SK-N-SH (cell line): ENCODE measurements around the gene VPS33A. TPM values are rescaled to one million over a fixed set of nuclear protein-coding genes. Genes with fewer than 3 reads are reported as not detected.

Source experiments
- CTCF ChIA-PET: fragments of 300-600, 350-600 bp; formaldehyde crosslinking; extraction: SDS; loops from one replicate; lab custom pipeline; 2021; lab: Yijun Ruan, JAX
- POLR2A ChIA-PET: fragments of 350-600 bp; sonication (Branson Sonifier 250); formaldehyde crosslinking; extraction: SDS; loops from one replicate; lab custom pipeline; 2020; ENCODE audit warnings: antibody characterized with exemption, inconsistent platforms; lab: Yijun Ruan, JAX
- DNase-seq: peaks from one replicate; pipeline ENCODE4 v3.0.0; 2012
- H2AFZ ChIP-seq: fragments of 200-600 bp; sonication (generic); 2 replicates; pipeline ENCODE4 v1.8.1; 2016; ENCODE audit warnings: antibody characterized with exemption, mild to moderate bottlenecking, low read depth
- H3F3A ChIP-seq: fragments of 200-600 bp; sonication (generic); replicated peaks from 2 replicates; pipeline ENCODE3; 2016; ENCODE audit warnings: antibody characterized with exemption, mild to moderate bottlenecking; ENCODE audit not compliant: insufficient read depth
- H3K27ac ChIP-seq, 2 experiments: fragments of 200-500 bp in 1 of 2; fragments of 200-600 bp in 1 of 2; sonication (Bioruptor generic) in 1 of 2; sonication (generic), shearing (Covaris generic) in 1 of 2; 2 replicates each; pipeline versions ENCODE4 v1.5.1 to v1.6.1; 2014 to 2016; ENCODE audit warnings: low read depth in 2 of 2, inconsistent platforms in 1 of 2, low read length in 1 of 2, mild to moderate bottlenecking in 1 of 2, mixed read lengths in 1 of 2
- H3K27me3 ChIP-seq: fragments of 200-600 bp; sonication (generic), shearing (Covaris generic); 2 replicates; pipeline ENCODE4 v1.6.1; 2016; ENCODE audit warnings: mixed run types; ENCODE audit not compliant: insufficient read depth
- H3K36me3 ChIP-seq, 2 experiments: fragments of 200-500 bp in 1 of 2; fragments of 200-600 bp in 1 of 2; sonication (Bioruptor generic) in 1 of 2; sonication (generic) in 1 of 2; replicated peaks in 1 of 2; 2 replicates each; pipeline versions ENCODE3 to v1.5.1; 2014 to 2016; ENCODE audit warnings: low read length in 1 of 2, mild to moderate bottlenecking in 1 of 2; ENCODE audit not compliant: insufficient read depth in 2 of 2, control insufficient read depth in 1 of 2
- H3K4me1 ChIP-seq, 2 experiments: fragments of 200-500 bp in 1 of 2; fragments of 200-600 bp in 1 of 2; sonication (Bioruptor generic) in 1 of 2; sonication (generic), shearing (Covaris generic) in 1 of 2; 2 replicates each; pipeline versions ENCODE4 v1.5.1 to v1.6.1; 2014 to 2016; ENCODE audit warnings: low read depth in 1 of 2, low read length in 1 of 2, mixed run types in 1 of 2; ENCODE audit not compliant: insufficient read depth in 2 of 2, control insufficient read depth in 1 of 2
- H3K4me2 ChIP-seq: fragments of 200-600 bp; sonication (generic), shearing (Covaris generic); 2 replicates; pipeline ENCODE4 v1.6.1; 2017; ENCODE audit warnings: mixed run types
- H3K4me3 ChIP-seq, 2 experiments: fragments of 200-500 bp in 1 of 2; fragments of 200-600 bp in 1 of 2; sonication (Bioruptor generic) in 1 of 2; sonication (generic), shearing (Covaris generic) in 1 of 2; 2 replicates each; pipeline versions ENCODE4 v1.5.1 to v1.8.1; 2014 to 2016; ENCODE audit warnings: low read depth in 2 of 2, inconsistent platforms in 1 of 2, low read length in 1 of 2, mild to moderate bottlenecking in 1 of 2, mixed read lengths in 1 of 2, moderate library complexity in 1 of 2
- H3K79me2 ChIP-seq: fragments of 200-600 bp; sonication (generic); 2 replicates; pipeline ENCODE4 v1.8.1; 2017; ENCODE audit warnings: mild to moderate bottlenecking; ENCODE audit not compliant: insufficient read depth
- H3K9ac ChIP-seq: fragments of 200-600 bp; sonication (generic); 2 replicates; pipeline ENCODE4 v1.6.1; 2017; ENCODE audit warnings: mixed run types
- H3K9me2 ChIP-seq: fragments of 200-600 bp; sonication (generic); 2 replicates; pipeline ENCODE4 v1.6.1; 2017; ENCODE audit warnings: mixed run types
- H3K9me3 ChIP-seq: fragments of 200-600 bp; sonication (generic); 2 replicates; pipeline ENCODE4 v1.6.1; 2017; ENCODE audit warnings: mixed run types, mild to moderate bottlenecking, moderate library complexity
- H4K20me1 ChIP-seq: fragments of 200-600 bp; sonication (generic); 2 replicates; pipeline ENCODE4 v1.6.1; 2017; ENCODE audit warnings: mild to moderate bottlenecking, mixed run types; ENCODE audit not compliant: insufficient read depth
- EP300 ChIP-seq, 2 experiments: IDR thresholded peaks; 2 replicates each; pipeline versions ENCODE4 v1.4.0 to v1.6.1; 2012; ENCODE audit warnings: borderline replicate concordance in 1 of 2, low read depth in 1 of 2, low read length in 1 of 2
- FOXJ3 ChIP-seq: sonication (generic); formaldehyde crosslinking; IDR thresholded peaks from 2 replicates; pipeline ENCODE4 v1.5.1; 2020; ENCODE audit warnings: mild to moderate bottlenecking, missing genetic modification reagents
- FOXM1 ChIP-seq: IDR thresholded peaks from 2 replicates; pipeline ENCODE4 v1.4.0; 2012; ENCODE audit warnings: low read depth, mild to moderate bottlenecking
- IRF3 ChIP-seq: fragments of 150-350 bp; IDR thresholded peaks from 2 replicates; pipeline ENCODE4 v1.6.1; 2016; ENCODE audit warnings: mild to moderate bottlenecking, low read depth, low read length
- MAX ChIP-seq: IDR thresholded peaks from 2 replicates; pipeline ENCODE4 v1.4.0; 2012; ENCODE audit warnings: low read depth
- MXI1 ChIP-seq: IDR thresholded peaks from 2 replicates; pipeline ENCODE4 v1.6.1; 2012; ENCODE audit warnings: mild to moderate bottlenecking, low read depth, low read length, improper control_type of control experiment
- NFIC ChIP-seq: IDR thresholded peaks from 2 replicates; pipeline ENCODE4 v1.4.0; 2012; ENCODE audit warnings: borderline replicate concordance
- NRF1 ChIP-seq: IDR thresholded peaks from 2 replicates; pipeline ENCODE4 v1.6.1; 2012; ENCODE audit warnings: low read depth, mild to moderate bottlenecking, low read length
- POLR2AphosphoS5 ChIP-seq: IDR thresholded peaks from 2 replicates; pipeline ENCODE4 v1.6.1; 2012; ENCODE audit warnings: low read depth, low read length
- SMC3 ChIP-seq: IDR thresholded peaks from 2 replicates; pipeline ENCODE4 v1.6.1; 2012; ENCODE audit warnings: low read depth, low read length, improper control_type of control experiment
- TAF1 ChIP-seq: IDR thresholded peaks from 2 replicates; pipeline ENCODE4 v1.6.1; 2012; ENCODE audit warnings: low read depth, mild to moderate bottlenecking, low read length, moderate library complexity, borderline replicate concordance
- TCF12 ChIP-seq: IDR thresholded peaks from 2 replicates; pipeline ENCODE4 v1.4.0; 2012
- TEAD4 ChIP-seq: IDR thresholded peaks from 2 replicates; pipeline ENCODE4 v1.4.0; 2012; ENCODE audit warnings: mild to moderate bottlenecking, borderline replicate concordance; ENCODE audit not compliant: insufficient read depth
- ZBTB33 ChIP-seq: IDR thresholded peaks from 2 replicates; pipeline ENCODE4 v1.4.0; 2012; ENCODE audit warnings: low read depth, borderline replicate concordance
- WGBS: methylation state at CpG from one replicate; pipeline ENCODE4 v1.1.6; 2017; ENCODE audit warnings: low lambda C conversion rate; 5-methylcytosine and 5-hydroxymethylcytosine counted together
- polyA plus RNA-seq, 3 experiments: library from polyadenylated mRNA; depleted of rRNA; stranded (reverse); fragments of >200 nt; gene quantifications; 2 replicates each; pipeline ENCODE4 v1.2.3, GENCODE V29; 2012

The VPS33A gene
- polyA plus RNA-seq, 1 of the 3 experiments (the other 2 are of a cell fraction), result 17.0 TPM

- no peak overlapping the region for H3K4me3 ChIP-seq
- H3K36me3 ChIP-seq, result no peaks in the 10 kb centered on the region
- WGBS, result 65% methylated on average over 1 of the region's 1 CpG
- no peaks in the 10 kb centered on the region for H3F3A ChIP-seq
- H2AFZ ChIP-seq, result no peak overlapping the region
- no peaks in the 10 kb centered on the region for H3K79me2 ChIP-seq
- no peaks in the 10 kb centered on the region for H3K27me3 ChIP-seq
- no peaks in the 10 kb centered on the region for H3K9me2 ChIP-seq
- H4K20me1 ChIP-seq, result no peaks in the 10 kb centered on the region
- no peak for DNase-seq
- TF ChIP-seq EP300 (IDR thresholded peaks at IDR 0.05; ENCODE audit: borderline replicate concordance in 1 of 2, low read depth in 1 of 2, low read length in 1 of 2) (no peak), MXI1 (no peak), TAF1 (no peak), SMC3 (no peak), IRF3 (no peak), FOXM1 (no peak), NRF1 (no peak), NFIC (no peak), TCF12 (no peak), ZBTB33 (no peak), POLR2AphosphoS5 (no peak), FOXJ3 (CRISPR knock-in tag) (no peak), TEAD4 (no peak), MAX (no peak)
- TF ChIP-seq, all 33 proteins: peak for 0
- Histone ChIP-seq H3K4me2 (no peak overlapping the region), H3K4me1 (peaks cover 0 to 16% of the 10 kb centered on the region in 2 experiments; a peak in 2 of 4 replicates), H3K27ac (no peak overlapping the region), H3K9ac (no peak overlapping the region), H3K9me3 (no peaks in the 10 kb centered on the region; the same call in 1 of the 2 replicates)
- POLR2A ChIA-PET, result no interaction called here
- CTCF ChIA-PET, result no interaction called here
Measured at GRCh38 chr12:122197612-122197966, 68.7 kb downstream of the VPS33A start.

GRCh38 chr12:122195405-122195804, 70.9 kb downstream of the VPS33A start:
- no peak overlapping the region for H3K27ac ChIP-seq
- H3K4me1 ChIP-seq, result no peaks in the 10 kb centered on the region; a peak in 1 of 4 replicates
- no peak overlapping the region for H2AFZ ChIP-seq
- WGBS, result 71% methylated on average over 4 of the region's 4 CpGs
- H3K4me3 ChIP-seq, result no peak overlapping the region
- H3F3A ChIP-seq, result no peaks in the 10 kb centered on the region
- POLR2A ChIA-PET, result no interaction called here
- no peaks in the 10 kb centered on the region for H3K36me3 ChIP-seq
- H3K4me2 ChIP-seq, result no peak overlapping the region
- no peaks in the 10 kb centered on the region for H3K27me3 ChIP-seq
- CTCF ChIA-PET, result interaction anchor here (1.1 to 2.5 kb wide), 3 partner anchors 72 to 160 kb away, joined by 3 to 11 read pairs (median 5); no protein-coding TSS in a partner anchor
- no peak overlapping the region for H3K9ac ChIP-seq
- DNase-seq, result no peak
- H3K9me2 ChIP-seq, result no peaks in the 10 kb centered on the region
- H3K9me3 ChIP-seq, result no peaks in the 10 kb centered on the region; the same call in 1 of the 2 replicates
- H3K79me2 ChIP-seq, result no peaks in the 10 kb centered on the region
- TF ChIP-seq NRF1, result no peak
- TF ChIP-seq, all 33 proteins: peak for 0
- H4K20me1 ChIP-seq, result no peaks in the 10 kb centered on the region
